Fibroblast of skin of left quadriceps (primary cell): Measurements from ENCODE around the gene PRKX.
"Not testable (repeated sequence)": the region's sequence is repeated elsewhere in the genome, so short reads cannot be mapped to it uniquely, and the experiment has no call there.

ENCODE experiments used
- DNase-seq, 2 experiments: peaks; one replicate each; pipeline ENCODE4 v3.0.0-alpha.2; 2013; ENCODE audit warnings: low read depth in 2 of 2

Gene PRKX

DNA sequence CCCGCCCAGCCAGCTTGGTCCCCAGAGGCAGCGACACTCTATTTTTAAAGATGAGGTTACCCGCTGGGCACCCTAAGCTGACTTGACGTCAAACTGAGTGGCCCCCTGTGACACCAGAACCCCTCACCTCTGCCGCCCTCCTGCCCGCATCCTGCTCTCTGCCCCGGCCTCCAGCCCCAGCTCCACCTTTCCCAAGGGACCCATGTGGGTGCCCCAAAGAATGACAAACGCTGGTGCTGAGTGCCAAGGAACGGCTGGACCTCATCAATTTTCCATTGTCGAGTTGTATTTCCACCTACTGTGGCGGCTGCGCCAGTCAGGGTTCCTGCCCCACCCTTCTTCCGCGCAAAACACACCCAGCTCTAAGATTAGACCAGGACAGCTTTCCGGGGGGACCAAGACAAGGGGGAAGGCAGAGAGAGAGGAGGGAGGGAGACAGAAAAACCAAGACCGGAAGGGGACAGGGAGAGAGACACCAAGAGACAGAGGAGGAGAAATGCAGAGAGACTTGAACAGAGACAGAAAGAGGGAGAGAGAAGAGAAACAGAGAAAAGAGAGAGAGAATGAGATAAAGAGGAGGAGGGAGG, 2.0 kb downstream of the PRKX start:
- DNase-seq: no peak

GRCh38 chrX:3707673-3708274, 5.7 kb downstream of the PRKX start:
- DNase-seq: not testable (repeated sequence)

DNA sequence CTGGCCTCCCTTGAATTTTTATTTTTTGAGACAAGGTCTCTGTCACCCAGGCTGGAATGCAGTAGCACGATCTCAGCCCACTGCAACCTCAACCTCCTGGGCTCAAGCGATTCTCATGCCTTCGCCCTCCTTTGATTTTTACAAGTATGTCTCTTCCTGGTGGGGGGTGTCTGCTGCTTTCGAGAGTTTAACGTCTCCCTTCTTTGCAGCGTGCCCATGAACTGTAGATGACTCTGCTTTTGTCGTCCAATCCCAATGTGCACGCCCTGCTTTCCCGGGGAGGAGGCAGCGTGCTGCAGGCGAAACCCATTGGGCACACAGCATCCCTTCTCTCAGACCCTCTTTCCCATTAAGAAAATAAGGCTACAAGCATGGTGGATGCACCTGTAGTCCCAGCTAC, 7.0 kb downstream of the PRKX start:
- DNase-seq: no peak

- not testable (repeated sequence) for DNase-seq
Measured at GRCh38 chrX:3703251-3703650, 10.2 kb downstream of the PRKX start.

DNA sequence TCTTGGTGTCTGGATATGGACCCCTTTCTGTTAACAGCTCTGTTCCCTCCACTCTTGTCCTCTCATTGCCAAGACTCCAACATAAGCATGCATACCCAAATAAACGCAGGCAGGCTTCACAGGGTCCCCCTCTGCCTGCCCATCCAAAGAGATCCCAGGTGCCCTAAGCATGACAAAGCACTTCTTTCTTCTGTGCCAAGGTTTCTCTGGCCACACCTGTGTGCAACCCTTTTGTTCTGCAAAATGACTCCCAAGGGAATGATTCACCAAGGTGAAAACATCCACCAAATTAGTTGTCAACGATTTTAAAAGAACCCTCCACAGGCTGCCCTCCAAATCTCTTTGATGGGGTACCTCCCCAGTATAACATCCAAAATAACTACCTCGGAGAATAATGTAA, 11.4 kb downstream of the PRKX start:
- DNase-seq: not testable (repeated sequence)

GRCh38 chrX:3701445-3701928, 12.0 kb downstream of the PRKX start:
- not testable (repeated sequence) for DNase-seq

GRCh38 chrX:3699821-3700381, 13.5 kb downstream of the PRKX start:
- DNase-seq: no peak

DNA sequence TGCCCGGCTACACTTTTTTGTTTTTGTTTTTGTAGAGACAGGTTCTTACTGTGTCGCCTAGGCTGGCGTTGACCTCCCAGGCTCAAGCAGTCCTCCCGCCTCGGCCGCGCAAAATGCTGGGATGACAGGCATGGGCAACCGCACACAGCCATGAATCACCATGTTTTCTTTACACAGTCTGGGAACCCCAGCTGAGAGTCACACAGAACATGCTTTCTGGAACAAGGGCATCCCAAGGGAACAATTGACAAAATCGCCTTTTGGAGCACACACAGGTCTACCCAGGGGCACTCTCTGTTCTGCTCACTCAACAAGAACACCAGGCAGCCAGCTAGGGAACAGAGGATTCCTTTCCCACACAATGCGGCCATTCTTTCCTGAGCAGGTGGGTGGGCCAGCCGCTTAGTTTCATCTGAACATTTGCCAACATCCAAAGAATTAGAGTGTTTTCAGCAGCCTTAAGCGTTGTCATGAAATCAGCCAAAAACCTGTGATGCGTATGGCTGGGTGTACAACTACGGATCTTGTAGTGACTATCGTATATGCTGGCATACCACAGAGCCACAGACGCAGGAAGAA, 15.7 kb downstream of the PRKX start:
- no peak for DNase-seq

DNA sequence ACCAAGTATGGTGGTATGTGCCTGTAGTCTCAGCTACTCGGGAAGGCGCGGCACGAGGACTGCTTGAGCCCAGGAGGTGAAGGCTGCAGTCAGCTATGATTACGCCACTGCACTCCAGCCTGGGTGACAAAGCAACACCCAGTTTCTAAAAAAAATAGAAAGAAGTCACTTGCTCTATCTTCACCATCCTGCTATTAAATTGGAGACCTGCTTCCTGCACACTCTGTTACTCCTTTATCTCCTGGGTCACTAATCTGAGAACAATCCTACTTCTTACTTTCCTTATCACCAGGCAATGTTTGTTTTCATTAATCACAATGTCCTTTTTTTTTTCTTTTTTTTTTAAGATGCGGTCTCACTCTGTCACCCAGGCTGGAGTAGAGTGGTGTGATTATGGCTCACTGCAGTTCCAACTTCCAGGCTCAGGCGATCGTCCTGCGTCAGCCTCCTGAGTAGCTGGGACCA, 16.2 kb downstream of the PRKX start:
- DNase-seq: no peak

DNA sequence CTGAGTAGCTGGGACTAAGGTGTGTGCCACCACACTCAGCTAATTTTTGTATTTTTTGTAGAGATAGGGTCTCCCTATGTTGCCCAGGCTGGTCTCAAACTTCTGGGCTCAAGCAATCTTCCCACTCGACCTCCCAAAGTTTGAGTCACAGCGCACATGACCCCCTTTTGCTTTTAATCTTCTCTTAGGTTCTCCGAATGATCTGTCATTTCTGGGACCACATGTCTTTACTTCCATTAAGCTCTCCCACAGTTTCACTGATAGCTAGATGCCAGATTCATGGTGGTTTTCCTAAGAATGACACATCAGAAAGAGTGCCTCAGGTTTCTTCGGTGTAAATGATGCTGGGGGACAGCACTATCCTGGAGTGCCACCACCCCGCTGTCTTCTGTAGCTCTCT, 17.9 kb downstream of the PRKX start:
- no peak for DNase-seq

- DNase-seq: no peak
Measured at GRCh38 chrX:3690140-3690539, 23.3 kb downstream of the PRKX start.

- DNase-seq: not testable (repeated sequence)
Measured at GRCh38 chrX:3683236-3683635, 30.2 kb downstream of the PRKX start.

DNA sequence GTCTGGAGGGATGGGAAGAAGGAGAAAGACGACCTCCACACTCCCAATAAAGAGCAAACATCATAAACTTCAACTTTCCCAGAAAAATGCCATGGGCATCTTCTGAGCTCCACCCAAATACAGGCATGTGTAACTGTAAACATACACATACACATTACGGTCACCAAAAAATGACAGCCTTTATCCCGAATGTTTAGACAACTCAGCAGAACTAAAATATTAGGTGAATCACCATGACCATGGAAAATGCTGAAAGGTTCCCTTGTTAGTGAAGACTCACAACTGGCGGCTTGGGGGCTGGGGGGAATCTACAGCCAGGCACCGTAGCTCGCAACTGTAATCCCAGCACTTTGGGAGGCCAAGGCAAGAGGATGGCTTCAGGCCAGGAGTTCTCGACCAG, 33.0 kb downstream of the PRKX start:
- DNase-seq: no peak

DNA sequence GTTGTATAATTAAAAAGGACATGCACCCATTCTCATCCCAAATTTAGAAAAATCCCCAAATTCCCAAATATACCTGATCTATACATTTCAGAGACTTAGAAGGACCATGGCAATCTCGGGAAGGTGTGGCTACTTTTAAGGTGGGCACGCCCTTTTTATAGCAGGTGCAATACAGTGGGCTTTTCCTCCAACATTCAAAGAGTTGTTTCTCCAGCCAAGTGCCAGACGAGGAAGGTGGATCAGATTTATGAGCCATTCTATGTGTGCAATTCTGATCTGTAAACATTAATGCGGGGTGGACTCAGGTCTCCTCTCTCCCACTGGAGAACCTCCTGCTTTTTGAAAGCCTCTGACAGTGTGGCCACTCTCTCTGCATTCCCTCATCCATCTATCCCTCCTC, 33.8 kb downstream of the PRKX start:
- DNase-seq: no peak

DNA sequence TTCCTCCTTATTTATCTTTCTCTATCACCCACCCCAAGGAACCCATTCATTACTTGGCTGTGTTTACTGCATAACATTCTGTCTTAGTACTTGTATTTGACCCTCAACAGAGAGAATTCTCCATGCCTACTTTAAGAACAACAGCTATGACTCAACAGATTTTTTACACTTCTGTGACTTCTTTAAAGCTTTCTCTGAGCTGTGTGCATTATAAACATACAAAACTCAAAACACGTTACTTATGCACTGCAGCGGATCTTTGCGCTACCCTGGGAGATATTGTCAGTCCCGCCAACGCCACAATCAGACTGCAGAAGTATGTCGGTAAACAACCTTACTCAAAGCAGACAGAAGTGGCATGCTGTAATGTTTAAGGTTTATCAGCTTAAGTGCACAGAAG, 35.1 kb downstream of the PRKX start:
- DNase-seq: no peak

DNA sequence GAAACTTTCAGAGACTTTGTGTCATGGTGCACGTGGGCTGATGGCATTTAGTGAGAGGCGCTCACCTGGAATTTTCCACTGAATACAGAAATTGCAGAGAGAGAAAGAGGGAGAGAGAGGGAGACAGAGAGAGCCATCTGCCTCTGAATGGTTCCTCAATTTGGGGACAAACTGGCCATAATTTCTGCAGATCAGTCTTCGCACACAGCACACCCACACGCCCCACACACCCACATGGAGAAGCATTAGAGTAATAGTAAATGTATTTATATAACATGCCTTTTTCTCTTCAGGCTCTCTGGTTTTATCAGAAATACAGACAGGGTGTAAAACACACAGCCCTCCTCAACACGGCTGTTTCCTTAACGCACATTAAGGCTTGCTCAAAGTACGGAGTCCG, 38.6 kb downstream of the PRKX start:
- DNase-seq: no peak

DNA sequence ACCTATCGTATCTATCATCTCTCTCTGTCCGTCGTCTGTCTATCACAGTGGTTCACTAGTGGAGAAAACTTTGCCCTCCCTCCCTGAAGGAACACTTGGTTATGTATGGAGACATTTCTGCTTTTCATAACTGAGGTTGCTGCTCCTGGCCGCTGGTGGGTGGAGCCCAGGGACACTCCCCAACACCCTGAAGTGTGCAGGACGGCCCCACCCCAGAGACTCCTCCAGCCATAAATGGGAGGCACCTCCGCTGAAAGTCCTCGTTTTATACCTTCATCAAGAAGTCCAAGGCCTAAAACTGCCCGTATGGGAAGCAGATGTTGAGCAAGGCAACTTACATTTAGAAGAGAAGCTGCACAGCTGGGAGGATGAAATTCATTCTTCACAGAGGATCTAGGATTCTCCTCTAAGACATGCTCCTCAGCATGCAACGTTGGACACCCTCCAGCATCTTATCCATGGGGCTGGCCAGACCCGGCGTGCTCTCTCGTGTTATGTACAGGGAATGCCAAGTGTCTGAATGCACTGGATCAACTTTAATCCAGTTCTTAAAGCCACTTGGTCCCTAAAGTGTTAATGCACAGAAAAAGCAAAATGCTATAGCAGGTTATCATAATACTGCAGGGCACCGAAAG, 43.5 kb downstream of the PRKX start:
- no peak for DNase-seq

GRCh38 chrX:3666975-3667374, 46.5 kb downstream of the PRKX start:
- no peak for DNase-seq

- DNase-seq: no peak
Measured at GRCh38 chrX:3664921-3665320, 48.5 kb downstream of the PRKX start.

DNA sequence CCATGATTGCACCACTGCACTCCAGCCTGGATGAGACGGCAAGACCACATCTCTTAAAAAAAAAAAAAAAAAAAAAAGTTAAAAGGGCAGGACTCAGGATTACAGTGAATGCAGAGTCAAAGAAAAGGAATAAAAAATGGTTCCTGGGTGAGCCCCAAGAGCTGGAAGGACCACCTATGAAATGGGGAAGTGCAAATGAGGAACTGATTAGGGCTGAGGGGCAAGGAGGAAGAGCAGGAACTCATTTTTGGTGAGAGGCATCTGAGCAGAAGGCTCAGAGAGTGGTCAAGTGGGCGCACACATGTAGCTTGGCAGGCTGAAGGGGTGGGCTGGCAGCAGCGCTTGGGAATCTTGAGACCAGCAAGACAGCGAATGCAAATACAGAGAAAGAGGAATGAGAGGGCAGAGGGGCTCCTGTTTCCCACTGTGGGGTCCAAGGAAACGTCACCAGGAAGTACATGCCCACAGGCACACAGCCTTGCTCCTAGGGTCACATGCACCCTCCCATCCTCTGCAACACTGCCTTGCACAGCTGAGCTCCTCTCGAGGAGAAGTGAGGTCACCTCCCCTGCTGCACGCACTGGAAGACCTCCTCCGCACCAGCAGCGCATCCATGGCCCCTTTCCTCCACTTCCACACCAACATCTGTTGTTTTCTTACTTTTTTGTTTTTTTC, 49.7 kb downstream of the PRKX start:
- DNase-seq: not testable (repeated sequence)

GRCh38 chrX:3659761-3660160, 53.7 kb downstream of the PRKX start:
- no peak for DNase-seq

DNA sequence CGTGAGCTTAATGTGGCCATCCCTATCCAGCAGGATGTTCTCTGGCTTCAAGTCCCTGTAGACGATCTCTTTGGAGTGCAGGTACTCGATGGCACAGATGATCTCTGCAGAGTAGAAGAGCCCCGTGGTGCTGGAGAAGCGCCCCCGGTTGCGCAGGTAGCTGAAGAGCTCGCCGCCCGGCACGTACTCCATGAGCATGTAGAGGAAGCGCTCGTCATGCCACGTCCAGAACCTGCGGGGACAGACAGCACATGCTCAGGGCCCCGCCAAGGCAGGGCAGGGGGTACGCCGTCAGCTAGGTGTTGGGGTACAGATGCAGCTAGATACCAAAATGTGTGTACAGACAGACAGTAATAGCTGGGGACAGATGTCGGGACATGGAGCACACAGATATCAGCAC, 58.3 kb downstream of the PRKX start:
- no peak for DNase-seq
